Retinal pigment epithelial cell (primary cell): ENCODE data around the gene KRTAP10-10.

Source experiments
- DNase-seq: peaks from one replicate; pipeline ENCODE4 v3.0.0-alpha.2; 2010; ENCODE audit warnings: low read depth
- H3K4me3 ChIP-seq: 2 replicates; pipeline ENCODE4 v1.5.1; 2011; ENCODE audit warnings: mild to moderate bottlenecking, low read length, control low read depth, moderate library complexity
- TF ChIP-seq, protein P1 (sequence below): conservative IDR thresholded peaks from 2 replicates; pipeline ENCODE4 v1.5.1; 2011; ENCODE audit warnings: low read depth, low read length, control low read depth, inconsistent platforms

Gene KRTAP10-10

DNA sequence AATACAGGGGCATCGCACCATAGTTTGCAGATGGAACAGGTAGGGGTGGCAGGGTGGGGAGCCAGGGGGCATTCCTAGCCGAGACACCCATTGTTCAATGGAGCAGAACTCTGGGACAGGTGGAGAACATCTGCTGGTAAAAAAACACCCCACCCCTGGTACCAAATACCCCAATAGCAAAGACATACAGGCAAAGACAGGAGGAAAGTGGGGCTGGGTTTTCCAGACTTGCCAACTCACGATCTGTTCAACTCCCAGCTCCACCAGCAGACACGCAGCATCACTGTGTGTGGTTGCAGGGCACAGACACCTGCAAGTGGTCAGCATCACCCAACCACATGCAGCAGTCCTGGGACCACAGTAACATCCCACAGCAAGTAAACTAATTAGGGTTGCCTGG is 25.6 kb upstream of the KRTAP10-10 start:
- TF ChIP-seq, protein P1, sequence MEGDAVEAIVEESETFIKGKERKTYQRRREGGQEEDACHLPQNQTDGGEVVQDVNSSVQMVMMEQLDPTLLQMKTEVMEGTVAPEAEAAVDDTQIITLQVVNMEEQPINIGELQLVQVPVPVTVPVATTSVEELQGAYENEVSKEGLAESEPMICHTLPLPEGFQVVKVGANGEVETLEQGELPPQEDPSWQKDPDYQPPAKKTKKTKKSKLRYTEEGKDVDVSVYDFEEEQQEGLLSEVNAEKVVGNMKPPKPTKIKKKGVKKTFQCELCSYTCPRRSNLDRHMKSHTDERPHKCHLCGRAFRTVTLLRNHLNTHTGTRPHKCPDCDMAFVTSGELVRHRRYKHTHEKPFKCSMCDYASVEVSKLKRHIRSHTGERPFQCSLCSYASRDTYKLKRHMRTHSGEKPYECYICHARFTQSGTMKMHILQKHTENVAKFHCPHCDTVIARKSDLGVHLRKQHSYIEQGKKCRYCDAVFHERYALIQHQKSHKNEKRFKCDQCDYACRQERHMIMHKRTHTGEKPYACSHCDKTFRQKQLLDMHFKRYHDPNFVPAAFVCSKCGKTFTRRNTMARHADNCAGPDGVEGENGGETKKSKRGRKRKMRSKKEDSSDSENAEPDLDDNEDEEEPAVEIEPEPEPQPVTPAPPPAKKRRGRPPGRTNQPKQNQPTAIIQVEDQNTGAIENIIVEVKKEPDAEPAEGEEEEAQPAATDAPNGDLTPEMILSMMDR, result no peak
- DNase-seq, result no peak

DNA sequence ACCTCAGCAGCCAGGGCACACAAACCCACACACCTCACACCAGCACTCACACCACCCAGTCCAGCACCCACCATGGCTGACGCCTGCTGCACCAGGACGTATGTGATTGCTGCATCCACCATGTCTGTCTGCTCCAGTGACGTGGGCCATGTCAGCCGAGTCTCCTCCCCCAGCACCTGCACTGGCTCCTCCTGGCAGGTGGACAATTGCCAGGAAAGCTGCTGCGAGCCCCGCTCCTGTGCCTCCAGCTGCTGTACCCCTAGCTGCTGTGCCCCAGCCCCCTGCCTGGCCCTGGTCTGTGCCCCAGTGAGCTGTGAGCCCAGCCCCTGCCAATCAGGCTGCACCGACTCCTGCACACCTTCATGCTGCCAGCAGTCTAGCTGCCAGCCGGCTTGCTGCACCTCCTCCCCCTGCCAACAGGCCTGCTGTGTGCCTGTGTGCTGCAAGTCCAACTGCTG is 25.1 kb upstream of the KRTAP10-10 start, which contains the start of gene KRTAP10-8:
TSS of gene KRTAP10-8 (plus strand) at position 51 of the 458 bp plus-strand sequence. CDS start at position 73, 22 bp downstream.
- TF ChIP-seq, protein P1, result no peak
- H3K4me3 ChIP-seq, result no peak within 1 kb of the TSS
- DNase-seq, result no peak

More for the DNA sequence above, 25.6 kb upstream of the KRTAP10-10 start:
- no peak overlapping the region for H3K4me3 ChIP-seq

DNA sequence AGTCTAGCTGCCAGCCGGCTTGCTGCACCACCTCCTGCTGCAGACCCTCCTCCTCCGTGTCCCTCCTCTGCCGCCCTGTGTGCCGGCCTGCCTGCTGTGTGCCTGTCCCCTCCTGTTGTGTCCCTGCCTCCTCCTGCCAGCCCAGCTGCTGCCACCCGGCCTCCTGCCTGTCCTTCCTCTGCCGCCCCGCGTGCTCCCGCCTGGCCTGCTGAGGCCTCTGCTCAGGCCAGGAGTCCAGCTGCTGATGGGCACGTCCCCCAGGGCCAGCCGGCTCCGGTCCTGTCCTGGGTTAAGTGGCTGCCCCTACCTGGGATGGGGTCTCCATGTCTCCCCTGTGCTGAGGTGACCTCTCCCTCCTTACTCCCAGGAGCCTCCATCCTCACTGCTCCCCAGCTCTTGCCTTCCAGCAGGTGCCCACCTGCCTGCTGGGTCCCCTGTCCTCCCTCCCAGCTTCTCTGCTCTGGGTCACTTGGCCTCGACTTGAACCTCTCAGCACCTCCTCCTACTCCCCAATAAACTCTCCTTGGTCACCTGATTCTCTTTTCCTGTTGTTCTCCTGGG is 24.4 kb upstream of the KRTAP10-10 start:
- no peak for DNase-seq
- TF ChIP-seq, protein P1, result no peak
- H3K4me3 ChIP-seq, result no peak overlapping the region

DNA sequence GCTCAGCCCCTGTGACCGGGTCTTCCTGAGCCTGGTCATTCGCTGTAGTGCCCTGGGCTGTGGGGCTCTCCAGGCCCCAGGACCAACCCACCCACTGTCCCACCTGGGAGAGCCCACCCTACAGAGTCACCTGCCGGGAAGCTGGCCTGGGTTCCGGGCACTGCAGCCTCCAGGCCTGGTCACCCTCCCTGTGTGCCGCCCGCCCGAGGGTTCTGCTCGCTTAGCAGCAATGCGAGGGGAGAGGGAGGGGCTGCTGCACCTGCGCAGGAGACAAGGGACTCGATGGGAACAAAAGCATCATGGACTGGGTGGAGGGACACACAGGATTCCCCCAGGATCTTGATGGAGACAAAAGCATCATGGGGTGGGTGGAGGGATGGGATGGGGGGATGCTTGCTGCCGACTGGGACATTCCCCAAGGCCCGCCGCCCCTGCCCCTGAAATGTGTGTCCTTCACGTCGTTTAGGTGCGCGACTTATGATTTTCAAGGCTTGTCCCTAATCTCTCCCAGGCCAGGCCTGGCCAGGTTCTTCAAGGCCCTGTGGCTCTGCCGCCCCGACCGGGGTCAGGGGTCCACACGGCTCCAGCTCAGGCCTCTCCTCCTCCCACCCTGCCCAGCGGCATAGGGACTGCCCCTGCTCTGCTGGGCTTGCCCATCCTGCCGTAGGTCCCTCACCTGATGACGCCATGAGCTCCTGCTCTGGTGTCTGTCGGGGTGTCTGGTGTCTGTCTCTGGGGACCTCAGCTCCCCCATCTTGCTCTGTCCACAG is 23.6 kb upstream of the KRTAP10-10 start:
- DNase-seq, result no peak
- TF ChIP-seq, protein P1, result no peak
- no peak overlapping the region for H3K4me3 ChIP-seq

DNA sequence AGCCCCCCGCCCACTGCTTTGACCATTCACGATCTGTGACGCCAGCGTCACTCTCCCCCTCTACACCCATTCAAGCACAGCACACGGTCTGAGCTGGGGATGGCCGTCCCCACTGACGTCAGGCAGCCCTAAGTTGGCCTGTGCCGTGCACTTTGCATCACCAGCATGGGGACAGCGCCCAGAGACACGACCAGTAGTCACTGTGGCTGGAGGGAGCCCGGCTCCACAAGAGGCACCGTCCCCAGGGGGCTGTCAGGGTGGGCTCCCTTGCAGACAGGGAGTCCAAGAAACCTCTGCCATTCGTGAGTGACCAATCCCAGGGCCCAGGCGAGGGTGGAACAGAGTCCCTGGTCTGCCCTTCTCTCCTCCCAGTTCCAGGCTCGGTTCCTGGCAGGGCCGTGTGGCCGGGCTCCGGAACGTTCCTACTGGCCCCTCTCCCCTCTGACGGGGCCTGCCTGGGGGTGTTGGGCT is 23.0 kb upstream of the KRTAP10-10 start:
- no peak overlapping the region for H3K4me3 ChIP-seq
- TF ChIP-seq, protein P1, result no peak
- DNase-seq, result no peak

DNA sequence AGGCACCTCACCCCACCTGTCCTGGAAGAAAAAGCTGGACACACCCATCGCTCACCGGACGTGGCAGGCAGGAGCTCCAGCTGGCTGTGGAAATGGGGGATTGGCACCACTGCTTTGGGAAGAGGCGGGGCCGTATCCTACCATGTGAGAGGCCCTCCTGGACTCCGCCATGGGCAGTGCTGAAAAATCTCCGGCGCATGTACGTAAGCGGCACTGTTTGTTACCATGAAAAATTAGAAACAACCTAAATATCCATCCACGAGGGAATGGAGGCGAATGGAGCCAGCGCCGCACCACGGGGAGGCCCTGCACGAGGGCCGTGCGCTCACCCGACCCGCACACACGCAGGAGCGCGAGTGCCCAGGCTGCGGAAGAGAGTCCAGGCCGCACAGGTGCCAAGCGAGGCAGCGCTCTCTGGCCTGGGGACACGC is 22.2 kb upstream of the KRTAP10-10 start:
- no peak overlapping the region for H3K4me3 ChIP-seq
- DNase-seq, result no peak
- TF ChIP-seq, protein P1, result no peak
